HepG2 (cell line): ENCODE results near the gene GAS2. TPM values are rescaled to one million over a fixed set of nuclear protein-coding genes. Genes with fewer than 3 reads are reported as not detected.

Experiments used
- KIAA2018 ChIP-seq: sonication (generic); formaldehyde crosslinking; IDR thresholded peaks from 2 replicates; pipeline ENCODE4 v1.5.0; 2020; ENCODE audit warnings: mild to moderate bottlenecking, missing genetic modification reagents, borderline replicate concordance
- SMYD3 ChIP-seq: sonication (generic); formaldehyde crosslinking; IDR thresholded peaks from 2 replicates; pipeline ENCODE4 v1.8.1; 2023; ENCODE audit warnings: mild to moderate bottlenecking, missing genetic modification reagents
- TBP ChIP-seq: sonication (generic); formaldehyde crosslinking; IDR thresholded peaks from 2 replicates; pipeline ENCODE4 v1.5.0; 2020; ENCODE audit warnings: missing genetic modification reagents
- ZNF335 ChIP-seq: sonication (generic); formaldehyde crosslinking; IDR thresholded peaks from 2 replicates; pipeline ENCODE4 v1.4.0; 2020; ENCODE audit warnings: missing genetic modification reagents
- ZNF710 ChIP-seq: sonication (generic); formaldehyde crosslinking; IDR thresholded peaks from 2 replicates; pipeline ENCODE4 v1.5.0; 2020; ENCODE audit warnings: mild to moderate bottlenecking, missing genetic modification reagents, borderline replicate concordance
- polyA plus RNA-seq, 8 experiments: library from polyadenylated mRNA; depleted of rRNA in 3 of 8; stranded (reverse) in 7 of 8; unstranded in 1 of 8; fragments of >200 nt; fragmentation: Illumina TruSeq in 4 of 8; extraction: Trizol in 4 of 8; gene quantifications; 2 replicates each; pipeline versions ENCODE4 v1.2.1 to v1.2.3, GENCODE V29; 2011 to 2016; ENCODE audit warnings: low read depth in 4 of 8, missing spikeins in 1 of 8, mixed read lengths in 1 of 8; ENCODE audit not compliant: insufficient read depth in 1 of 8
- total RNA-seq, 5 experiments: library from RNA; depleted of rRNA; stranded (reverse); fragments of >200 nt; fragmentation: Illumina TruSeq; extraction: Trizol; gene quantifications; 2 replicates each; pipeline ENCODE4 v1.2.3, GENCODE V29; 2016; ENCODE audit warnings: low read depth in 1 of 5
- TF ChIP-seq, protein P1 (sequence below): sonication (generic); formaldehyde crosslinking; IDR thresholded peaks from 2 replicates; pipeline ENCODE4 v1.9.0; 2021; ENCODE audit warnings: missing genetic modification reagents, mild to moderate bottlenecking, borderline replicate concordance
- TF ChIP-seq, protein P2 (sequence below), 2 experiments: sonication (generic) in 1 of 2; formaldehyde crosslinking in 1 of 2; IDR thresholded peaks; 2 replicates each; pipeline versions ENCODE4 v1.4.0 to v1.6.1; 2018 to 2020; ENCODE audit warnings: missing genetic modification reagents in 2 of 2, borderline replicate concordance in 1 of 2, low read depth in 1 of 2, mild to moderate bottlenecking in 1 of 2, missing biosample characterization in 1 of 2

Gene GAS2
- total and polyA plus RNA-seq, 2 of the 13 experiments (the other 11 are each of a cell fraction or from before 2014, with no cell fraction given) = 26.0 to 85.1 TPM

- TF ChIP-seq KIAA2018 (CRISPR knock-in tag) (no peak), ZNF710 (CRISPR knock-in tag) (no peak), ZNF335 (no peak), SMYD3 (CRISPR knock-in tag) (no peak), TBP (CRISPR knock-in tag) (no peak)
- TF ChIP-seq, protein P1, sequence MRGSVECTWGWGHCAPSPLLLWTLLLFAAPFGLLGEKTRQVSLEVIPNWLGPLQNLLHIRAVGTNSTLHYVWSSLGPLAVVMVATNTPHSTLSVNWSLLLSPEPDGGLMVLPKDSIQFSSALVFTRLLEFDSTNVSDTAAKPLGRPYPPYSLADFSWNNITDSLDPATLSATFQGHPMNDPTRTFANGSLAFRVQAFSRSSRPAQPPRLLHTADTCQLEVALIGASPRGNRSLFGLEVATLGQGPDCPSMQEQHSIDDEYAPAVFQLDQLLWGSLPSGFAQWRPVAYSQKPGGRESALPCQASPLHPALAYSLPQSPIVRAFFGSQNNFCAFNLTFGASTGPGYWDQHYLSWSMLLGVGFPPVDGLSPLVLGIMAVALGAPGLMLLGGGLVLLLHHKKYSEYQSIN = no peak
- TF ChIP-seq, protein P2, sequence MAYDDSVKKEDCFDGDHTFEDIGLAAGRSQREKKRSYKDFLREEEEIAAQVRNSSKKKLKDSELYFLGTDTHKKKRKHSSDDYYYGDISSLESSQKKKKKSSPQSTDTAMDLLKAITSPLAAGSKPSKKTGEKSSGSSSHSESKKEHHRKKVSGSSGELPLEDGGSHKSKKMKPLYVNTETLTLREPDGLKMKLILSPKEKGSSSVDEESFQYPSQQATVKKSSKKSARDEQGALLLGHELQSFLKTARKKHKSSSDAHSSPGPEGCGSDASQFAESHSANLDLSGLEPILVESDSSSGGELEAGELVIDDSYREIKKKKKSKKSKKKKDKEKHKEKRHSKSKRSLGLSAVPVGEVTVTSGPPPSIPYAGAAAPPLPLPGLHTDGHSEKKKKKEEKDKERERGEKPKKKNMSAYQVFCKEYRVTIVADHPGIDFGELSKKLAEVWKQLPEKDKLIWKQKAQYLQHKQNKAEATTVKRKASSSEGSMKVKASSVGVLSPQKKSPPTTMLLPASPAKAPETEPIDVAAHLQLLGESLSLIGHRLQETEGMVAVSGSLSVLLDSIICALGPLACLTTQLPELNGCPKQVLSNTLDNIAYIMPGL (CRISPR knock-in tag; IDR thresholded peaks at IDR 0.05; ENCODE audit: borderline replicate concordance in 1 of 2, low read depth in 1 of 2) = no peak
- TF ChIP-seq, all 625 proteins: peak for 0
These were observed 142.3 kb downstream of the GAS2 start (continued) for GRCh38 chr11:22808571-22809197.
